GM20000 (cell line): ENCODE measurements around the gene SLC22A23.

Experiments used
- DNase-seq: peaks from one replicate; pipeline ENCODE4 v3.0.0; 2012; ENCODE audit warnings: low spot score
- CTCF ChIP-seq: IDR thresholded peaks from 2 replicates; pipeline ENCODE4 v1.5.1; 2012; ENCODE audit warnings: mild to moderate bottlenecking, control low read depth; ENCODE audit errors: extremely low read depth, missing control alignments

Gene SLC22A23

GRCh38 chr6:3265671-3266070 lies 191.2 kb downstream of the SLC22A23 start:
- no peak for TF ChIP-seq CTCF
- DNase-seq, result no peak

- TF ChIP-seq CTCF, result no peak
- no peak for DNase-seq
Measured at GRCh38 chr6:3264356-3264755, 192.5 kb downstream of the SLC22A23 start.

- TF ChIP-seq CTCF, result no peak
- DNase-seq, result no peak
Measured at GRCh38 chr6:3263096-3263495, 193.8 kb downstream of the SLC22A23 start.

GRCh38 chr6:3261921-3262320 lies 194.9 kb downstream of the SLC22A23 start:
- DNase-seq, result no peak
- TF ChIP-seq CTCF, result no peak

GRCh38 chr6:3261518-3261820 lies 195.4 kb downstream of the SLC22A23 start:
- no peak for TF ChIP-seq CTCF
- DNase-seq, result no peak

- no peak for DNase-seq
Measured at GRCh38 chr6:3260772-3261517, 195.9 kb downstream of the SLC22A23 start.

GRCh38 chr6:3260296-3260695 lies 196.6 kb downstream of the SLC22A23 start:
- no peak for DNase-seq
- no peak for TF ChIP-seq CTCF

More at GRCh38 chr6:3260772-3261517, 195.9 kb downstream of the SLC22A23 start:
- TF ChIP-seq CTCF, result no peak
